SU-DHL-6 (cell line): ENCODE data around the gene TCTN3.
A peak's percentile ranks its signal among the peaks of the same experiment; 100 is the strongest.
"Not testable (repeated sequence)": the region's sequence is repeated elsewhere in the genome, so short reads cannot be mapped to it uniquely, and the experiment has no call there.

Experiments
- H2AFZ ChIP-seq: fragments of 200-600 bp; sonication (generic); 2 replicates; pipeline ENCODE4 v1.6.1; 2014; ENCODE audit warnings: low read depth, mild to moderate bottlenecking, moderate library complexity, mixed read lengths, antibody characterized with exemption, low read length; ENCODE audit not compliant: severe bottlenecking
- H3F3A ChIP-seq: fragments of 200-600 bp; shearing (Covaris generic); 2 replicates; pipeline ENCODE4 v1.6.0; 2016; ENCODE audit warnings: antibody characterized with exemption, mild to moderate bottlenecking; ENCODE audit not compliant: insufficient read depth
- H3K27ac ChIP-seq: fragments of 200-600 bp; sonication (generic); 2 replicates; pipeline ENCODE4 v1.5.1; 2016; ENCODE audit warnings: low read depth, mild to moderate bottlenecking, low read length, moderate library complexity, mixed read lengths
- H3K27me3 ChIP-seq: fragments of 200-600 bp; sonication (generic), shearing (Covaris generic); 2 replicates; pipeline ENCODE4 v1.6.0; 2014; ENCODE audit warnings: mild to moderate bottlenecking, low read length
- H3K36me3 ChIP-seq: fragments of 200-600 bp; sonication (generic); 2 replicates; pipeline ENCODE4 v1.6.1; 2014; ENCODE audit warnings: mild to moderate bottlenecking, low read length, mixed read lengths
- H3K4me2 ChIP-seq: fragments of 300-600, 200-600 bp; shearing (Covaris generic), sonication (generic); 2 replicates; pipeline ENCODE4 v1.6.0; 2014; ENCODE audit warnings: low read length, low read depth, mild to moderate bottlenecking; ENCODE audit not compliant: poor library complexity, severe bottlenecking
- H3K4me3 ChIP-seq: fragments of 200-600 bp; sonication (generic); 2 replicates; pipeline ENCODE4 v1.5.1; 2014; ENCODE audit warnings: antibody characterized with exemption, low read length, mild to moderate bottlenecking, mixed read lengths; ENCODE audit not compliant: insufficient read depth, poor library complexity, severe bottlenecking
- H3K79me2 ChIP-seq: fragments of 200-600 bp; sonication (generic); 2 replicates; pipeline ENCODE4 v1.6.1; 2014; ENCODE audit warnings: mild to moderate bottlenecking, low read length, moderate library complexity; ENCODE audit not compliant: insufficient read depth
- H3K9ac ChIP-seq: fragments of 200-600 bp; sonication (generic); 2 replicates; pipeline ENCODE4 v1.7.0; 2014; ENCODE audit warnings: mild to moderate bottlenecking, low read length
- H3K9me2 ChIP-seq: fragments of 200-600 bp; sonication (generic); replicated peaks from 2 replicates; pipeline ENCODE4 v1.6.1; 2014; ENCODE audit warnings: low read length; ENCODE audit not compliant: insufficient read depth
- H3K9me3 ChIP-seq: fragments of 200-600 bp; sonication (generic); 2 replicates; pipeline ENCODE4 v1.6.1; 2014; ENCODE audit warnings: low read length, mixed read lengths; ENCODE audit not compliant: insufficient read depth
- H4K20me1 ChIP-seq: fragments of 200-600 bp; sonication (generic); 2 replicates; pipeline ENCODE4 v1.6.1; 2014; ENCODE audit warnings: low read depth, mild to moderate bottlenecking, antibody characterized with exemption, low read length, moderate library complexity, mixed read lengths
- CTCF ChIP-seq: fragments of 200-600 bp; sonication (generic); IDR thresholded peaks from one replicate; pipeline ENCODE4 v1.5.1; 2017; ENCODE audit warnings: antibody characterized with exemption, mild to moderate bottlenecking, low read length, moderate library complexity; ENCODE audit not compliant: insufficient read depth, poor library complexity, severe bottlenecking
- EZH2phosphoT487 ChIP-seq: fragments of 200-600 bp; sonication (generic), shearing (Covaris generic); conservative IDR thresholded peaks from 2 replicates; pipeline ENCODE4 v1.6.1; 2018; ENCODE audit warnings: mild to moderate bottlenecking, antibody characterized with exemption, low read length, moderate library complexity, mixed read lengths

TCTN3 gene

GRCh38 chr10:95729323-95730055 is 35.8 kb upstream of the TCTN3 start:
- Histone ChIP-seq H3K9ac (no peak overlapping the region), H3K9me3 (peaks cover 6% of the 10 kb centered on the region; the same call in 1 of the 2 replicates), H3K27ac (no peak overlapping the region), H3K36me3 (no peaks in the 10 kb centered on the region), H3F3A (peaks cover 6% of the 10 kb centered on the region; the same call in 1 of the 2 replicates), H2AFZ (peak overlapping the region; percentile 31), H3K4me2 (no peak overlapping the region), H3K9me2 (no peaks in the 10 kb centered on the region), H3K27me3 (no peaks in the 10 kb centered on the region), H4K20me1 (no peaks in the 10 kb centered on the region), H3K79me2 (no peaks in the 10 kb centered on the region), H3K4me3 (no peak overlapping the region)
- no peak for TF ChIP-seq CTCF
- TF ChIP-seq EZH2phosphoT487 = no peak

- Histone ChIP-seq H3K79me2 (no peaks in the 10 kb centered on the region), H3F3A (peaks cover 6% of the 10 kb centered on the region; the same call in 1 of the 2 replicates), H3K4me2 (no peak overlapping the region), H3K36me3 (no peaks in the 10 kb centered on the region), H3K9me3 (peaks cover 6% of the 10 kb centered on the region; the same call in 1 of the 2 replicates), H4K20me1 (no peaks in the 10 kb centered on the region), H3K9ac (no peak overlapping the region), H2AFZ (no peak overlapping the region), H3K27ac (no peak overlapping the region), H3K27me3 (no peaks in the 10 kb centered on the region), H3K9me2 (no peaks in the 10 kb centered on the region), H3K4me3 (no peak overlapping the region)
- TF ChIP-seq CTCF = no peak
Measured at GRCh38 chr10:95728526-95728925, 34.8 kb upstream of the TCTN3 start.

DNA sequence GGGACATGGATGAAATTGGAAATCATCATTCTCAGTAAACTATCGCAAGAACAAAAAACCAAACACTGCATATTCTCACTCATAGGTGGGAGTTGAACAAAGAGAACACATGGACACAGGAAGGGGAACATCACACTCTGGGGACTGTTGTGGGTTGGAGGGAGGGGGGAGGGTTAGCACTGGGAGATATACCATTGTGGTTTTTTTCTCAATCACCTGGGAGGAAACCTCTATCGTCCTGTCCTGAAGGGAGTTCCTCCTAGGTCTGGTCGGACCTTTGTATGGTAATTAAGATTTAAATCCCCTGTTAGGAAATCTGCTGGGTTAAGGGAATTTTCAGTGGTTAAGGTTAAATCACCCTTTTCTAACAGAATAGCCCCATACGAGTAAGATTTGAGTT is 28.8 kb upstream of the TCTN3 start:
- H3K9me2 ChIP-seq, H3K9me3 ChIP-seq, H3K79me2 ChIP-seq, H3K9ac ChIP-seq, H3K4me2 ChIP-seq, H3K27ac ChIP-seq, H3K4me3 ChIP-seq, H3F3A ChIP-seq, H3K36me3 ChIP-seq, H3K27me3 ChIP-seq, H2AFZ ChIP-seq, H4K20me1 ChIP-seq: not testable (repeated sequence)

- H3K27ac ChIP-seq, H3K4me3 ChIP-seq: not testable (repeated sequence)
Measured at GRCh38 chr10:95720745-95721144, 27.0 kb upstream of the TCTN3 start.

More at GRCh38 chr10:95720745-95721144, 27.0 kb upstream of the TCTN3 start:
- H2AFZ ChIP-seq, H3F3A ChIP-seq, H3K9me2 ChIP-seq, H3K9ac ChIP-seq, H3K9me3 ChIP-seq, H3K27me3 ChIP-seq, H3K79me2 ChIP-seq, H3K4me2 ChIP-seq, H4K20me1 ChIP-seq, H3K36me3 ChIP-seq: not testable (repeated sequence)
